Liver (tissue), 3 donors: ENCODE results near the gene LRRC51.

Experiments
- ATF3 ChIP-seq: IDR thresholded peaks from 2 replicates; pipeline ENCODE4 v1.6.1; 2016; ENCODE audit warnings: antibody characterized with exemption
- CTCF ChIP-seq: fragments of 150-350 bp; IDR thresholded peaks from 2 replicates; pipeline ENCODE4 v1.5.1; 2017; ENCODE audit warnings: improper control_type of control experiment, low read depth, low read length; ENCODE audit not compliant: missing input control
- EGR1 ChIP-seq, 2 donors: IDR thresholded peaks; 2 replicates each; pipeline ENCODE4 v1.6.1; 2016 to 2018; ENCODE audit warnings: antibody characterized with exemption in 2 of 2, low read depth in 2 of 2
- HNF4A ChIP-seq, 2 donors: conservative IDR thresholded peaks; 2 replicates each; pipeline ENCODE4 v1.6.1; 2016; ENCODE audit warnings: antibody characterized with exemption in 2 of 2, mild to moderate bottlenecking in 2 of 2
- JUND ChIP-seq, 2 donors: IDR thresholded peaks; 2 replicates each; pipeline ENCODE4 v1.6.1; 2016; ENCODE audit warnings: antibody characterized with exemption in 2 of 2
- MAX ChIP-seq: IDR thresholded peaks from 2 replicates; pipeline ENCODE4 v1.6.1; 2016; ENCODE audit warnings: antibody characterized with exemption
- NR2F2 ChIP-seq: IDR thresholded peaks from 2 replicates; pipeline ENCODE4 v1.6.1; 2016; ENCODE audit warnings: antibody characterized with exemption
- RAD21 ChIP-seq, 2 donors: IDR thresholded peaks; 2 replicates each; pipeline ENCODE4 v1.6.1; 2016; ENCODE audit warnings: antibody characterized with exemption in 2 of 2, mild to moderate bottlenecking in 2 of 2
- SP1 ChIP-seq: IDR thresholded peaks from 2 replicates; pipeline ENCODE4 v1.6.1; 2018; ENCODE audit warnings: antibody characterized with exemption, mild to moderate bottlenecking
- TAF1 ChIP-seq: conservative IDR thresholded peaks from 2 replicates; pipeline ENCODE4 v1.6.1; 2016; ENCODE audit warnings: antibody characterized with exemption, mild to moderate bottlenecking
- YY1 ChIP-seq: IDR thresholded peaks from 2 replicates; pipeline ENCODE4 v1.6.1; 2016; ENCODE audit warnings: antibody characterized with exemption, mild to moderate bottlenecking
- ZBTB33 ChIP-seq: IDR thresholded peaks from 2 replicates; pipeline ENCODE4 v1.6.1; 2016; ENCODE audit warnings: antibody characterized with exemption
- TF ChIP-seq, protein P1 (sequence below): IDR thresholded peaks from 2 replicates; pipeline ENCODE4 v1.6.1; 2016; ENCODE audit warnings: antibody characterized with exemption, mild to moderate bottlenecking
- donor health status: healthy.
- donor health status: healthy.

DNA sequence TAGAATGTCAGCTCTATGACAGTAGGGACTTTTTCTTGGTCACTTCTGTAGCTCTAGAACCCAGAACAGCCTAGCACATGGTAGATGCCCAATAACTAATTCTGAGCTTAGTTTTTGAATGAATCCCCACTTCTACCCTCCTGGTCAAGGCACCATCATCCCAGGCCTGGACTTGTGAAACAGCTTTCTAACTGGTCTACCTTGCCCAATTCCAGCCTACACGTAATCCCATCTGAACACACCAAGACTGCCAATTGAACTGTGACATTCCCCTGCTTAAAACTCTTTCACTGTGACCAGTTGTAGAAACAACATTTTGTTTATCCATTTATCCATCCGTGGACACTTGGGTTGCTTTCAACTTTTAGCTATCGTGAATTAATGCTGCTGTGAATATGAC lies 48.7 kb downstream of the LRRC51 start:
- TF ChIP-seq, protein P1, sequence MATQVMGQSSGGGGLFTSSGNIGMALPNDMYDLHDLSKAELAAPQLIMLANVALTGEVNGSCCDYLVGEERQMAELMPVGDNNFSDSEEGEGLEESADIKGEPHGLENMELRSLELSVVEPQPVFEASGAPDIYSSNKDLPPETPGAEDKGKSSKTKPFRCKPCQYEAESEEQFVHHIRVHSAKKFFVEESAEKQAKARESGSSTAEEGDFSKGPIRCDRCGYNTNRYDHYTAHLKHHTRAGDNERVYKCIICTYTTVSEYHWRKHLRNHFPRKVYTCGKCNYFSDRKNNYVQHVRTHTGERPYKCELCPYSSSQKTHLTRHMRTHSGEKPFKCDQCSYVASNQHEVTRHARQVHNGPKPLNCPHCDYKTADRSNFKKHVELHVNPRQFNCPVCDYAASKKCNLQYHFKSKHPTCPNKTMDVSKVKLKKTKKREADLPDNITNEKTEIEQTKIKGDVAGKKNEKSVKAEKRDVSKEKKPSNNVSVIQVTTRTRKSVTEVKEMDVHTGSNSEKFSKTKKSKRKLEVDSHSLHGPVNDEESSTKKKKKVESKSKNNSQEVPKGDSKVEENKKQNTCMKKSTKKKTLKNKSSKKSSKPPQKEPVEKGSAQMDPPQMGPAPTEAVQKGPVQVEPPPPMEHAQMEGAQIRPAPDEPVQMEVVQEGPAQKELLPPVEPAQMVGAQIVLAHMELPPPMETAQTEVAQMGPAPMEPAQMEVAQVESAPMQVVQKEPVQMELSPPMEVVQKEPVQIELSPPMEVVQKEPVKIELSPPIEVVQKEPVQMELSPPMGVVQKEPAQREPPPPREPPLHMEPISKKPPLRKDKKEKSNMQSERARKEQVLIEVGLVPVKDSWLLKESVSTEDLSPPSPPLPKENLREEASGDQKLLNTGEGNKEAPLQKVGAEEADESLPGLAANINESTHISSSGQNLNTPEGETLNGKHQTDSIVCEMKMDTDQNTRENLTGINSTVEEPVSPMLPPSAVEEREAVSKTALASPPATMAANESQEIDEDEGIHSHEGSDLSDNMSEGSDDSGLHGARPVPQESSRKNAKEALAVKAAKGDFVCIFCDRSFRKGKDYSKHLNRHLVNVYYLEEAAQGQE = no peak
- no peak for TF ChIP-seq CTCF
- no peak for TF ChIP-seq MAX
- TF ChIP-seq JUND (IDR thresholded peaks at IDR 0.05) = no peak
- no peak for TF ChIP-seq SP1
- TF ChIP-seq ATF3 = no peak
- TF ChIP-seq EGR1 (IDR thresholded peaks at IDR 0.05; ENCODE audit: low read depth in 2 of 2) = no peak
- no peak for TF ChIP-seq HNF4A (conservative IDR thresholded peaks at IDR 0.05)
- TF ChIP-seq ZBTB33 = no peak
- no peak for TF ChIP-seq YY1
- no peak for TF ChIP-seq TAF1
- TF ChIP-seq NR2F2 = no peak
- no peak for TF ChIP-seq RAD21 (IDR thresholded peaks at IDR 0.05)
